NCI-H446 (cell line): ENCODE results near the gene DLGAP4.
"Not testable (repeated sequence)": the region's sequence is repeated elsewhere in the genome, so short reads cannot be mapped to it uniquely, and the experiment has no call there.

Experiments used
- DNase-seq, 2 experiments: peaks; one replicate each; lab custom pipeline; 2025; lab: John Stamatoyannopoulos, UW

Gene DLGAP4

GRCh38 chr20:36541227-36541767 lies 235.2 kb downstream of the DLGAP4 start, which contains the start of gene MYL9:
Gene MYL9 (plus strand): TSS chr20:36541519. CDS start chr20:36544885, 3,366 bp downstream.
- DNase-seq: no peak

DNA sequence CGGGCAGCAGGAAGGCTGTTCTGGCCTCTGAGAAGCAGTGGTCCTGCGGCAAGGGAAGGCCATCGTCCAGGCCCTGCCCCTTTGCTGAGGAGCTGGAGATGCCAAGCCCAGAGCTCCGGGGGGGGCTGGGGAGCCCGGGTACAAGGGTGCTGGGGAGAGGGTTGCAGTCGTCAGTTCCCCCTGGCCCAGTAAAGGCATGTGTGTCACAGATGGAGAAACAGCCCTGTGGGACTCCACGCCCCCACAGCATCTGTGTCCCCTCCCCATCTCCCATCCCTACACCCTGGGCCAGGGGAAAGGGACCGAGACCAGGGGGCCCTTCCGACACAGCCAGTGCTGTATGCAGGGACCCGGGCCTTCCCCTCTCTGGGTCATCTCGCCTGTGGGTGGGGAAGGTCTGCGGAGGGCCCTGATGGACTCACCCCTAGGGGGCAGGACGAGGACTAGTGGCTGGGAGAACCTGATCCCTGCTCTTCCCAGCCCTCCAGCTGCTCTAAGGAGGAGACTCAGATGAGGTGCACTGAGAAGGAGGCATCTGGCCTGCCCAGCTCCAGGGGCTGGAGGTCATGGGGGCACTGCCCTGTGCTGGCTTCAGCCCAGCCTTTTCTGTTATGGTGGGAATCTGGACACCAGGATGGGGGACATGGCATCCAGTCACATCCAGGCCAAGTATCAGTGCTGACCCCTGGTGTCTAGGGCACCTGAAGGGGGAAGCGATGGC lies 235.8 kb downstream of the DLGAP4 start:
- DNase-seq: no peak

DNA sequence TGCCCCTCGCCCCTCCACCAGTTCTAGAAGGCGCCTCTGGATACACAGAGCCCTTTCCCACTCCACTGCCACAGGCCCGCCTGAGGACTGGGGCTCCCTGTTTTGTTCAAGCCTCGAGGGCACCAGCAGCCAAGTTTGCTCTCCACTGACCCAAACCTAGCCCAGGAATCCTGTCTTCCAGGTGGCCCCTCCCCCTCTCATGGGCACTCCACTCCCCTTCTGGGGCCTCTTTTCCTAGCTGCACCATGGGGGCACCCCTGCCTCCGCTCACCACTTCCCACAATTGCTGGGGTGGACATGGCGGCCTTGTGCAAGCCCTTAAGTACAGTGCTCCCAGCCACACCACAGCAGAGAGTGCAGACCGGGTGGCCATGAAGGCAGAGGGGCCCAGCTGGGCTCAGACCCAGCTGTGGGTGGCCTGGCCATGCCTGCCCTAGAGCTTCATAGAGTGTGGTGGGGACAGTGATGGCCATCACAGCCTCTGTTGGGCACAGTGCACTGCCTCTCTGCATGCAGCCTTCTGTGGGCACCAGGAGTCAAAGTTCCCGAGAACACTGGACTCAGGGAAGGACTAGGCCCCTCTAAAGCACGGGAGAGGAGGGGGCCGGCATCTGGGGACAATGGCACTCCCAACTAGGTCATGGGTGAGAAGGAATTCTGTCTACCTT lies 236.5 kb downstream of the DLGAP4 start:
- DNase-seq: no peak

DNA sequence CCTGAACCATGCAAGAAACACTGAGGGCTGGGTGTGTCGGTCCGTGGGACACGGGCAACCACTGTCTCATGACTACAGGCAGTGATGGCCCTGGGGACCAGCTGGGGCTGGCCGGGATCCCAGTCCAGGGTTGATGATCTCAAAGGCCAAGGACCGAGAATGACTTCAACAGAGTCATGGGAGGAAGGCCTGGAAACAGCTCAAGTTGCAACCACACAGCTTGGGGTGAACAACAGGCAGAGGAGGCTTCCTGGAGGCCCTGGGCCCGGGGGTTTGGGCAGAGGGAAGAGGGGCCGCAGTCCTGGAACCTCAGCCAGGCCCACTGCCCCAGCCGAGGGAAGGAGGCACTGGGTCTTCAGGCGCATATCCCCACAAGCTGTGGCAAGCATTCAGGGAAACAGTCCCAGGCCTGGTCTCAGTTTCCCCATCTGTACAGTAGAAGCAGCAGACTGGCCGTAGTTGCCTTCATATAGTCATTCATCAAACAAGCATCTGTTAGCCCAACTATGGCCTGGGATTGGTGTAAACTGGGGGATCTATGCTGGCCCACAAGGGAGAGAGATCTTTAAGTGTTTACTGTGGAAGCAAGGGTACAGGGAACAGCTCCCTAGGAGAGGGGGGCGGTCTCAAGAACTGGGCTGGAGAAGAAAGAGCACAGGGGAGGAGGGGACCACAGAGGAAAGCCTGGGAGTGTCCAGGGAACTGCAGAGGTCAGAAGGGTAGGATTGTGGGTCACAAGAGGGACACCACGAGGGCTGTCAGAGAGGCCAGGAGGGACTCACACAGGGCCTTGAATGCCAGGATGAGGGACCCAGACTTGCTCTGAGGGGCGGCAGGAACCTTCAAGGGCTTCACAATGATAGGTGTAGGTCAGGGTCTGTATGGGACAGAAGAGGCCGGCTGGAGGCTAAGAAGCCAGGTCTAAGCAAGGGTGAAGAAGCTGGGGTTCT lies 237.3 kb downstream of the DLGAP4 start:
- DNase-seq: no peak

DNA sequence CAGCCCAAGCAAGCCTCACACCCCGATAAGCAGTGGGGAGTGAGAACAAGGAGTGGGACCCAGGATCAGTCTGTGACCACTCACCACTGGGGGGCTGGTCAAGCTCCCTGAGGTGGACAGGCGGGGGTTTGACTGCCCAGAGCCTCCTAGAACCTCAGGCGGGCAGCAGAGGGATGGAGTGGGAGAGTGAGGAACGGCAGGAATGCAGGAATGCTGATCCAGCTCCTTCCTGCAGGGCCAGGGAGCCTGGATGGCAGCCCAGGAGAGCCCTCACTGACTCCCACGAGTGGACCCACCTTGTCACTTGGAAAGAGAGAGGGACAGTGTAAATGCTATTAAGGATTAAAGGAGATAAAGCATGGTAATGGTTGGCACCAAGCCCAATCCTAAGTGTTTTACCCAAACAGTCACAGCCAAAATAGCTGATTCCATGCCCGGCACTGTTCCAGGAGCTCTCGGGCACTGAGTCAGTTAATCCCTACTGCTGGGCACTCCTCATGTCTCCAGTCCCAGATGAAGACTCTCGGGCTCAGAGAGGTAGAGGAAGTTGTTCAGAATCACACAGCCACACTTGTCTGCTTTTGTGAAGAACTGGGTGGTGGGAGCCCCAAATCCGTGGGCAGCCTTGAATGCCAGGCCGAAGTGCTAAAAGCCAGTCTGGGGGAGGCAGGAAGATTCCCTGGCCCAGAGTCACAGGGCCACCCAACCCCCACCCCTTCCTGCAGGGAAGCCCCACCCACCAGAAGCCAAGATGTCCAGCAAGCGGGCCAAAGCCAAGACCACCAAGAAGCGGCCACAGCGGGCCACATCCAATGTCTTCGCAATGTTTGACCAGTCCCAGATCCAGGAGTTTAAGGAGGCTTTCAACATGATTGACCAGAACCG lies 238.2 kb downstream of the DLGAP4 start:
- DNase-seq: peak in 1 of 2 experiments; percentile 42

GRCh38 chr20:36546111-36546736 lies 240.1 kb downstream of the DLGAP4 start:
- no peak for DNase-seq

- no peak for DNase-seq
Measured at GRCh38 chr20:36547186-36548005, 241.3 kb downstream of the DLGAP4 start.

DNA sequence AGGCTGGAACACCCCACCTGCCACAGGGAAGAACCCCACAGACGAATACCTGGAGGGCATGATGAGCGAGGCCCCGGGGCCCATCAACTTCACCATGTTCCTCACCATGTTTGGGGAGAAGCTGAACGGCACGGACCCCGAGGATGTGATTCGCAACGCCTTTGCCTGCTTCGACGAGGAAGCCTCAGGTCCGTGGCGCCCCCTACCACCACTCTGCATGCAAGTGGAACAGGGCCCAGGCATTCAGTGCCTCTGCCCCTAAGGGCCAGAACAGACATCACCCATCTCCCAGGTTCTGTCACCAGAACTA lies 241.8 kb downstream of the DLGAP4 start:
- no peak for DNase-seq

DNA sequence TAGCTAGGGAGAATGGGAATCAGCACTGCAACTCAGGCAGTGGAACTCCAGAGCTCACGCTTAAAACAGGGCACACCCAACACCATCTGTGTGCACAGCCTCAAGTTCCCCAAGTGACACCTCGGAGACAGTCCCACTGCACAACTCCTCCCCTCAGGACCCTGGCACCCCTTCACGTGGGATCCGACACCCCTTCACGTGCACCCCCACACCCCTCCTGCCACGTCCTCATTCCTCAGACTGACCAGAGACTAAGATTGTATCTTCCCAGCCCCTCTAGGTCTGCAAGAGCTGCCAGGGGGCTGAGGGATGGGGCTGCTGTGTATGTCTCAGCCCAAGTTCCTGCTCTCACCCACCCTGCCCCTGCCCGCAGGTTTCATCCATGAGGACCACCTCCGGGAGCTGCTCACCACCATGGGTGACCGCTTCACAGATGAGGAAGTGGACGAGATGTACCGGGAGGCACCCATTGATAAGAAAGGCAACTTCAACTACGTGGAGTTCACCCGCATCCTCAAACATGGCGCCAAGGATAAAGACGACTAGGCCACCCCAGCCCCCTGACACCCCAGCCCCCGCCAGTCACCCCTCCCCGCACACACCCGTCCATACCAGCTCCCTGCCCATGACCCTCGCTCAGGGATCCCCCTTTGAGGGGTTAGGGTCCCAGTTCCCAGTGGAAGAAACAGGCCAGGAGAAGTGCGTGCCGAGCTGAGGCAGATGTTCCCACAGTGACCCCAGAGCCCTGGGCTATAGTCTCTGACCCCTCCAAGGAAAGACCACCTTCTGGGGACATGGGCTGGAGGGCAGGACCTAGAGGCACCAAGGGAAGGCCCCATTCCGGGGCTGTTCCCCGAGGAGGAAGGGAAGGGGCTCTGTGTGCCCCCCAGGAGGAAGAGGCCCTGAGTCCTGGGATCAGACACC lies 242.8 kb downstream of the DLGAP4 start:
- DNase-seq: no peak

DNA sequence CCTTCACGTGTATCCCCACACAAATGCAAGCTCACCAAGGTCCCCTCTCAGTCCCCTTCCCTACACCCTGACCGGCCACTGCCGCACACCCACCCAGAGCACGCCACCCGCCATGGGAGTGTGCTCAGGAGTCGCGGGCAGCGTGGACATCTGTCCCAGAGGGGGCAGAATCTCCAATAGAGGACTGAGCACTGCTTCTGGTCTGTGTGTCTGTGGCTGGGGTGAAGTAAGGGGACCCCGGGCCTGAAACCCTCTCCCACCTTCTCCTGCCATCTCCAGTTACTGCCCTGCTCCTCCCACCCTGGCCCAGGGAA lies 243.4 kb downstream of the DLGAP4 start:
- no peak for DNase-seq

DNA sequence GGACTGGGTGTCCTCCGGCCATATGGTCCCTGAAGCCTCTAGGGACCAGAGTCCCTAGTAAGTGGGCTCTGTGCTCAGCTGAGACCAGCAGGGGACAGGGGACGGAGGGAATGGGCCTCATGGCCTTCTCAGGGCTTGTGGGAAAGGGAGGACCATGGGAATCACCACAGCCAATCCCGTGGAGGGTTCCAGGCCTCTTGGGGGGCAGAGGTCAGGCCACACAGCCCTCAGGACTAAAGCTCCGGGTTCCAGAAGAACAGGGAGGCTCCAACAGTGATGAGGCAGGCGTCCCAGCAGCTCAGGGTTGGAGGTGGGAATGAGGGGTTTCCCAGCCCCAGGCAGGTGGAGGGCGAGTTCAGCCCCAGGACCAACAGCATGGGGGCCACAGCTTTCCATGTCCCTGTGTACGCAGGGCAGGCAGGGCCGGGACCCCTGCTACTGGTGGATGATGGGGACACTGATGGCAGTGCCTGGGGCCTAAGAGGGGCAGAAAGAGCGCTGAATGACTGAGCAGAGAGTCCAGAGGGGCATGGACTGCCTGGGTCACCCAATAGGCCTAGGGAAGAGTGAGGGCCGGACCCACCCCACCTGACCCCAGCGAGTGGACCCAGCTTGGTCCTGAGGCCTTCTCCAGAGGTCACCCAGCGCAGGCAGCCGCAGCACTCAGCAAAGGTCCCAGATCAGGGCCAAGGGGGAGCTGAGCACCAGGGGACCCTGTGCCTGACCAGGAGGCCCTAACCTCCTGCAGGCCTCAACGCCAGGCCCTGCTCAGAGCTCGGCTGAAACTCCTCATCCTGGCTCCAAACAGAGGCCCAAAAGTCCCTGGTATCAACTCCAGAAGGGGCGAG lies 244.0 kb downstream of the DLGAP4 start:
- DNase-seq: no peak

DNA sequence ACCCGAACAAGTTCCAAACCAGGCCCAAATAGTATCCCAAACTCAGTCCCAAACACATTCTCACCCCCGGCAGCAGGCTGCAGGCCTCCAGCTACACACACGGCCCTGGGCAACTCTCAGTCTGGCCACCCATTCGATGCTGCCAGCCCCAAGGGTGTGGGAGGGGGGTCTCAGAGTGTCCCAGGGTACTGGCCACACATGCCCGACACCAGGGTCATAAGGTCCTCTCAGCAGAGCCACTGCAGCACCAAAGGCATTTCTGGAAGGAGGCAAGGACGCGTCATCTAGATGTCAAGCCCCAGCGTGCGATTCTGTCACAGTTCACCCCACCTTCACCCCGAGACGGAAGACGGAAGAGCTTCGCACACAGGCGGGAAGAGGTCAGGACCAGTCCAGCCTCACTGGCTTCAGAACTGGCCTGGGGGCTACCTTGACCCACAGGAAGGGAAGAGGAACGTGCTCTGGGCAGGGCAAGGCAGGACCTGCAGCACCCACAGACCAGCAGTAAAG lies 244.7 kb downstream of the DLGAP4 start:
- DNase-seq: no peak

DNA sequence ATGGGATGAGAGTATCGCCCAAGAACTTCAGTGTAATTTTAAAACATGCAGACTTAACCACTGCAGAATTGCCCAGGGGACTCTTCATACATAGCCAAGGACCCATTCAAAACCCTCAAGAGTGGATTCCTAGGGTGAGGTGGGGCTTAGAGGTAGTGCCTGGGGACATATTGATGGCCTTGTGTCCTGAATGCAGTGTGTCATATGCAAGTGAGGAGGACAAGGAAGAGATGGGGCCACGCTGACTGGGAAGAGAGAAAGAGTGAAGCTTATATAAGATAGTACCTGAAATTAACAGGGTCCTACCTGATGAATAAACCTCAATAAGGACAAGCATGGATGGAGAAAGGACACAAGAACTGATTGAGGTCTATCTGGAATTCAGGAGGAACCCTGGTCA lies 249.1 kb downstream of the DLGAP4 start:
- DNase-seq: no peak

GRCh38 chr20:36562724-36563123 lies 256.6 kb downstream of the DLGAP4 start:
- no peak for DNase-seq

- DNase-seq: no peak
Measured at GRCh38 chr20:36563374-36563773, 257.2 kb downstream of the DLGAP4 start.

DNA sequence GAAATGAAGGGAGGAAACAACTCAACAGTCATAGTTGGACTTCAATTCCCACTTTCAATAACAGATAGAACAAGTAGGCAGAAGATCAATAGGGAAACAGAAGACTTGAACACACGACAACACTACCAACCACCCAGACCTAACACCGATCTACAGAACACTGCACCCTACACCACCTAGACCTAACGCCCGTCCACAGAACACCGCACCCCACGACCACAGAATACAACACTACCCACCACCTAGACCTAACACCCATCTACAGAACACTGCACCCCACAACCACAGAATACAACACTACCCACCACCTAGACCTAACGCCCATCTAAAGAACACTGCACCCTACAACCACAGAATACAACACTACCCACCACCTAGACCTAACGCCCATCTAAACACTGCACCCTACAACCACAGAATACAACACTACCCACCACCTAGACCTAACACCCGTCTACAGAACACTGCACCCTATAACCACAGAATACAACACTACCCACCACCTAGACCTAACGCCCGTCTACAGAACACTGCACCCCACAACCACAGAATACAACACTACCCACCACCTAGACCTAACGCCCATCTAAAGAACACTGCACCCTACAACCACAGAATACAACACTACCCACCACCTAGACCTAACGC lies 258.1 kb downstream of the DLGAP4 start:
- DNase-seq: not testable (repeated sequence)

GRCh38 chr20:36564726-36565121 lies 258.6 kb downstream of the DLGAP4 start:
- not testable (repeated sequence) for DNase-seq
